Endothelial cell of umbilical vein (primary cell): Measurements from ENCODE around the gene PKMYT1. TPM values are rescaled to one million over a fixed set of nuclear protein-coding genes. Genes with fewer than 3 reads are reported as not detected.

ENCODE experiments used
- BruUV-seq: library from RNA; stranded (reverse); fragments of 400-500 nt; replicated peaks from 2 replicates; lab custom pipeline; 2021; lab: Mats Ljungman, UMichigan
- CTCF ChIA-PET: fragments of 300-600, 350-600 bp; sonication (Branson Sonifier 250); formaldehyde crosslinking; loops from one replicate; lab custom pipeline; 2021; ENCODE audit warnings: antibody characterized with exemption, inconsistent platforms; lab: Charles Lee
- POLR2A ChIA-PET: fragments of 300-600, 350-600 bp; sonication (Branson Sonifier 250); formaldehyde crosslinking; loops from one replicate; lab custom pipeline; 2021; ENCODE audit warnings: antibody characterized with exemption, inconsistent platforms; lab: Charles Lee
- DNase-seq: peaks from one replicate; pipeline ENCODE4 v3.0.0-alpha.2; 2011; ENCODE audit warnings: low read depth, low spot score
- FAIRE-seq: peaks from 2 replicates; lab custom pipeline; 2011; peaks lifted over from hg19 to GRCh38; lab: Jason Lieb, UNC
- H2AFZ ChIP-seq: 2 replicates; pipeline ENCODE4 v1.6.0; 2012; ENCODE audit warnings: low read depth, low read length, control low read depth, inconsistent platforms
- H3K27ac ChIP-seq: 2 replicates; pipeline ENCODE4 v1.5.1; 2011; ENCODE audit warnings: low read depth, mild to moderate bottlenecking, control low read depth, low read length, moderate library complexity; ENCODE audit not compliant: insufficient read depth
- H3K27me3 ChIP-seq, 2 experiments: 2 replicates each; pipeline versions ENCODE4 v1.6.0 to v1.6.1; 2011; ENCODE audit warnings: low read length in 2 of 2, mixed read lengths in 1 of 2; ENCODE audit not compliant: control insufficient read depth in 2 of 2, insufficient read depth in 2 of 2
- H3K36me3 ChIP-seq, 2 experiments: 2 replicates in 1 of 2; 3 replicates in 1 of 2; pipeline ENCODE4 v1.5.1; 2011; ENCODE audit warnings: low read length in 2 of 2, mild to moderate bottlenecking in 1 of 2, moderate library complexity in 1 of 2; ENCODE audit not compliant: control insufficient read depth in 2 of 2, insufficient read depth in 2 of 2; ENCODE audit errors: extremely low read depth in 1 of 2
- H3K4me1 ChIP-seq: 3 replicates; pipeline ENCODE4 v1.5.1; 2011; ENCODE audit warnings: mild to moderate bottlenecking, low read length; ENCODE audit not compliant: control insufficient read depth, insufficient read depth; ENCODE audit errors: extremely low read depth
- H3K4me2 ChIP-seq: 2 replicates; pipeline ENCODE4 v1.6.1; 2011; ENCODE audit warnings: low read length, control low read depth, mixed read lengths; ENCODE audit not compliant: insufficient read depth
- H3K4me3 ChIP-seq, 3 experiments: fragments of 200-600 bp in 1 of 3; sonication (generic), shearing (Covaris generic) in 1 of 3; replicated peaks in 1 of 3; 2 replicates each; pipeline ENCODE4 v1.5.1; 2011 to 2016; ENCODE audit warnings: control low read depth in 3 of 3, low read length in 3 of 3, mild to moderate bottlenecking in 2 of 3, inconsistent platforms in 1 of 3, low read depth in 1 of 3, moderate library complexity in 1 of 3; ENCODE audit not compliant: insufficient read depth in 1 of 3
- H3K79me2 ChIP-seq: 2 replicates; pipeline ENCODE4 v1.6.0; 2012; ENCODE audit warnings: low read length, inconsistent platforms; ENCODE audit not compliant: control insufficient read depth, insufficient read depth
- H3K9ac ChIP-seq: replicated peaks from 2 replicates; pipeline ENCODE3; 2011; ENCODE audit warnings: low read length, control low read depth; ENCODE audit not compliant: insufficient read depth; ENCODE audit errors: extremely low read depth
- H3K9me1 ChIP-seq: replicated peaks from 3 replicates; pipeline ENCODE4 v1.6.0; 2011; ENCODE audit warnings: mild to moderate bottlenecking, low read length; ENCODE audit not compliant: control insufficient read depth, insufficient read depth; ENCODE audit errors: extremely low read depth
- H3K9me3 ChIP-seq: replicated peaks from 2 replicates; pipeline ENCODE4 v1.5.1; 2012; ENCODE audit warnings: low read length, inconsistent platforms; ENCODE audit not compliant: control insufficient read depth, insufficient read depth
- H4K20me1 ChIP-seq: replicated peaks from 2 replicates; pipeline ENCODE3; 2011; ENCODE audit warnings: mild to moderate bottlenecking, low read length; ENCODE audit not compliant: control insufficient read depth, insufficient read depth; ENCODE audit errors: extremely low read depth
- EZH2 ChIP-seq: IDR thresholded peaks from 2 replicates; pipeline ENCODE4 v1.6.1; 2012; ENCODE audit warnings: borderline replicate concordance, low read depth, mild to moderate bottlenecking, moderate library complexity, low read length, inconsistent platforms; ENCODE audit not compliant: severe bottlenecking
- FOS ChIP-seq: IDR thresholded peaks from 2 replicates; pipeline ENCODE4 v1.6.1; 2011; ENCODE audit warnings: mild to moderate bottlenecking, low read length, moderate library complexity, borderline replicate concordance; ENCODE audit not compliant: insufficient read depth
- GATA2 ChIP-seq: IDR thresholded peaks from 2 replicates; pipeline ENCODE4 v1.7.0; 2011; ENCODE audit warnings: low read depth, mild to moderate bottlenecking, moderate library complexity, mixed read lengths, low read length; ENCODE audit not compliant: insufficient read length, insufficient read depth
- JUN ChIP-seq: IDR thresholded peaks from 2 replicates; pipeline ENCODE4 v1.6.1; 2011; ENCODE audit warnings: borderline replicate concordance, low read depth; ENCODE audit not compliant: insufficient read length, insufficient read depth
- MYC ChIP-seq: IDR thresholded peaks from one replicate; pipeline ENCODE4 v1.6.1; 2011; ENCODE audit warnings: mild to moderate bottlenecking, low read depth, low read length
- POLR2A ChIP-seq: IDR thresholded peaks from 2 replicates; pipeline ENCODE4 v1.6.1; 2012; ENCODE audit warnings: low read depth, mild to moderate bottlenecking, control low read depth, low read length
- POLR2AphosphoS5 ChIP-seq: IDR thresholded peaks from 2 replicates; pipeline ENCODE4 v1.6.1; 2012; ENCODE audit warnings: low read depth, mild to moderate bottlenecking, control low read depth, low read length, moderate library complexity; ENCODE audit not compliant: insufficient read depth
- dilution Hi-C: fragments of 300-500 bp; cut with MboI; formaldehyde crosslinking; loops from one replicate; pipeline ENCODE4 v1.15.0; 2019; ENCODE audit warnings: low sequenced_read_pairs; ENCODE audit not compliant: extremely low pct_ligation_motif_present
- intact Hi-C: fragments of 100-400 bp; cut with micrococcal nuclease; formaldehyde crosslinking; loops from one replicate; pipeline ENCODE4 v1.10.0; 2022
- polyA plus RNA-seq, 4 experiments: library from polyadenylated mRNA; depleted of rRNA in 3 of 4; stranded (reverse) in 3 of 4; unstranded in 1 of 4; fragments of >200 nt; gene quantifications; 2 replicates each; pipeline versions ENCODE4 v1.2.1 to v1.2.3, GENCODE V29; 2011 to 2012; ENCODE audit warnings: missing spikeins in 1 of 4
- total RNA-seq: library from RNA; stranded (reverse); gene quantifications from 2 replicates; pipeline ENCODE4 v1.2.3, GENCODE V29; 2021
- TF ChIP-seq, protein P1 (sequence below), 2 donors: IDR thresholded peaks; 1 replicate in 1 of 2; 2 replicates in 1 of 2; pipeline ENCODE4 v1.5.1; 2011; ENCODE audit warnings: low read length in 2 of 2, mild to moderate bottlenecking in 2 of 2, moderate library complexity in 2 of 2, control low read depth in 1 of 2, inconsistent platforms in 1 of 2, low read depth in 1 of 2; ENCODE audit not compliant: insufficient read depth in 1 of 2; ENCODE audit errors: extremely low read depth in 1 of 2
- TF ChIP-seq, protein P2 (sequence below): IDR thresholded peaks from 2 replicates; pipeline ENCODE4 v1.6.1; 2011; ENCODE audit not compliant: insufficient read depth, insufficient read length

The PKMYT1 gene
- total and polyA plus RNA-seq, 2 donors (not counting 3 experiments of a cell fraction or from before 2014, with no cell fraction given) = 26.1 to 48.5 TPM

GRCh38 chr16:2953706-2954627, 26.3 kb downstream of the PKMYT1 start:
- POLR2A ChIA-PET = no interaction called here
- FAIRE-seq (no peak), DNase-seq (no peak)
- H3K4me1 ChIP-seq = no peaks in the 10 kb centered on the region
- intact Hi-C loops (no loop called here), dilution Hi-C loops (no loop called here)
- no peak overlapping the region for H3K27ac ChIP-seq
- H3K79me2 ChIP-seq = no peaks in the 10 kb centered on the region
- no peaks in the 10 kb centered on the region for H3K9me1 ChIP-seq
- CTCF ChIA-PET = no interaction called here
- no peaks in the 10 kb centered on the region for H3K27me3 ChIP-seq
- H2AFZ ChIP-seq = no peak overlapping the region
- TF ChIP-seq POLR2A (no peak), GATA2 (no peak), FOS (no peak), EZH2 (no peak), POLR2AphosphoS5 (no peak), MYC (no peak), JUN (no peak)
- TF ChIP-seq, protein P1, sequence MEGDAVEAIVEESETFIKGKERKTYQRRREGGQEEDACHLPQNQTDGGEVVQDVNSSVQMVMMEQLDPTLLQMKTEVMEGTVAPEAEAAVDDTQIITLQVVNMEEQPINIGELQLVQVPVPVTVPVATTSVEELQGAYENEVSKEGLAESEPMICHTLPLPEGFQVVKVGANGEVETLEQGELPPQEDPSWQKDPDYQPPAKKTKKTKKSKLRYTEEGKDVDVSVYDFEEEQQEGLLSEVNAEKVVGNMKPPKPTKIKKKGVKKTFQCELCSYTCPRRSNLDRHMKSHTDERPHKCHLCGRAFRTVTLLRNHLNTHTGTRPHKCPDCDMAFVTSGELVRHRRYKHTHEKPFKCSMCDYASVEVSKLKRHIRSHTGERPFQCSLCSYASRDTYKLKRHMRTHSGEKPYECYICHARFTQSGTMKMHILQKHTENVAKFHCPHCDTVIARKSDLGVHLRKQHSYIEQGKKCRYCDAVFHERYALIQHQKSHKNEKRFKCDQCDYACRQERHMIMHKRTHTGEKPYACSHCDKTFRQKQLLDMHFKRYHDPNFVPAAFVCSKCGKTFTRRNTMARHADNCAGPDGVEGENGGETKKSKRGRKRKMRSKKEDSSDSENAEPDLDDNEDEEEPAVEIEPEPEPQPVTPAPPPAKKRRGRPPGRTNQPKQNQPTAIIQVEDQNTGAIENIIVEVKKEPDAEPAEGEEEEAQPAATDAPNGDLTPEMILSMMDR (IDR thresholded peaks at IDR 0.05; ENCODE audit: extremely low read depth in 1 of 2, insufficient read depth in 1 of 2, low read depth in 1 of 2, low read length in 2 of 2) = no peak
- TF ChIP-seq, protein P2, sequence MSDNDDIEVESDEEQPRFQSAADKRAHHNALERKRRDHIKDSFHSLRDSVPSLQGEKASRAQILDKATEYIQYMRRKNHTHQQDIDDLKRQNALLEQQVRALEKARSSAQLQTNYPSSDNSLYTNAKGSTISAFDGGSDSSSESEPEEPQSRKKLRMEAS = no peak
- H3K4me2 ChIP-seq = no peak overlapping the region
- H3K9me3 ChIP-seq = no peaks in the 10 kb centered on the region
- H3K4me3 ChIP-seq = no peak overlapping the region
- BruUV-seq = no TSS peak
- H4K20me1 ChIP-seq = no peaks in the 10 kb centered on the region
- H3K36me3 ChIP-seq = no peaks in the 10 kb centered on the region
- no peak overlapping the region for H3K9ac ChIP-seq
